Left ventricle myocardium inferior (tissue), 1 donor: ENCODE data around the gene EXO1. TPM values are rescaled to one million over a fixed set of nuclear protein-coding genes. Genes with fewer than 3 reads are reported as not detected.

Experiments used
- DNase-seq: peaks from one replicate; pipeline ENCODE4 v3.0.0-alpha.2; 2020
- H3K27ac ChIP-seq: fragments of 200-600 bp; replicated peaks from 2 replicates; pipeline ENCODE4 v1.8.0; 2021
- H3K27me3 ChIP-seq: fragments of 200-600 bp; 2 replicates; pipeline ENCODE4 v1.8.0; 2021; ENCODE audit warnings: low read depth
- H3K36me3 ChIP-seq: fragments of 200-600 bp; 2 replicates; pipeline ENCODE4 v1.8.0; 2021
- H3K4me1 ChIP-seq: fragments of 200-600 bp; 2 replicates; pipeline ENCODE4 v1.8.0; 2021
- H3K4me3 ChIP-seq: fragments of 200-600 bp; 2 replicates; pipeline ENCODE4 v1.8.0; 2021; ENCODE audit warnings: mild to moderate bottlenecking, moderate library complexity
- H3K9me3 ChIP-seq: fragments of 200-600 bp; replicated peaks from 2 replicates; pipeline ENCODE4 v1.8.0; 2021
- intact Hi-C: fragments of 100-400 bp; cut with micrococcal nuclease; formaldehyde crosslinking; loops from one replicate; pipeline ENCODE4 v1.11.0; 2022
- total RNA-seq: library from RNA; stranded (reverse); fragmentation: NEBNext Ultra II Directional; extraction: Animal tissue kit (Norgen Biotek cat#: 25700); gene quantifications from one replicate; pipeline ENCODE4 v1.2.1, GENCODE V29; 2021
- TF ChIP-seq, protein P1 (sequence below): fragments of 200-600 bp; IDR thresholded peaks from 2 replicates; pipeline ENCODE4 v1.8.0; 2021; ENCODE audit warnings: antibody characterized with exemption, mild to moderate bottlenecking, borderline replicate concordance
- donor health status: DM: no; HTN: yes; CAD: no; lungs with severe emphysema.

EXO1 gene
- total RNA-seq, 1 donor from 2014 or later: 0.44 TPM

DNA sequence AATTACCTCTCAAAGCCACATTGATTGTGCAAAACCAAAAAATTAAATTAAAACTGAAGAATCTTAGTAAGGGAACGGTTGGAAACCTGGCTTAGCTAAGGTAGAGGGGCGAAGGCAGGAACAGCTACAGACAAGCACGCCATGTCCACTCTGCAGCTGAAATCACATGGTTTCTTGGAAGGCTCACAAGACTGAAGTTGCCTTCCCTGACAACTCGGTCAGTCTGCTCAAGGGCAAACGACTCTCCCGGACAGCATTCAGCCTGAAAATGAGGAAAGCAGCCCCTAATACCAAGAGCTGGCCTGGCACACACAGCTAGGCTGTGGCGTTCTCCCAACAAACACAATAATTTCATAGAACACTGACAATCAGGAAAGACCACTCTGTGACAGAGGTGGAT is 86.9 kb downstream of the EXO1 start:
- no peaks in the 10 kb centered on the region for H3K27me3 ChIP-seq
- no peaks in the 10 kb centered on the region for H3K4me1 ChIP-seq
- no peaks in the 10 kb centered on the region for H3K36me3 ChIP-seq
- H3K27ac ChIP-seq: no peak overlapping the region
- peaks cover 15% of the 10 kb centered on the region for H3K9me3 ChIP-seq
- no peak for DNase-seq
- intact Hi-C loops: no loop called here
- TF ChIP-seq, protein P1, sequence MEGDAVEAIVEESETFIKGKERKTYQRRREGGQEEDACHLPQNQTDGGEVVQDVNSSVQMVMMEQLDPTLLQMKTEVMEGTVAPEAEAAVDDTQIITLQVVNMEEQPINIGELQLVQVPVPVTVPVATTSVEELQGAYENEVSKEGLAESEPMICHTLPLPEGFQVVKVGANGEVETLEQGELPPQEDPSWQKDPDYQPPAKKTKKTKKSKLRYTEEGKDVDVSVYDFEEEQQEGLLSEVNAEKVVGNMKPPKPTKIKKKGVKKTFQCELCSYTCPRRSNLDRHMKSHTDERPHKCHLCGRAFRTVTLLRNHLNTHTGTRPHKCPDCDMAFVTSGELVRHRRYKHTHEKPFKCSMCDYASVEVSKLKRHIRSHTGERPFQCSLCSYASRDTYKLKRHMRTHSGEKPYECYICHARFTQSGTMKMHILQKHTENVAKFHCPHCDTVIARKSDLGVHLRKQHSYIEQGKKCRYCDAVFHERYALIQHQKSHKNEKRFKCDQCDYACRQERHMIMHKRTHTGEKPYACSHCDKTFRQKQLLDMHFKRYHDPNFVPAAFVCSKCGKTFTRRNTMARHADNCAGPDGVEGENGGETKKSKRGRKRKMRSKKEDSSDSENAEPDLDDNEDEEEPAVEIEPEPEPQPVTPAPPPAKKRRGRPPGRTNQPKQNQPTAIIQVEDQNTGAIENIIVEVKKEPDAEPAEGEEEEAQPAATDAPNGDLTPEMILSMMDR: no peak
- no peak overlapping the region for H3K4me3 ChIP-seq

Other genes with a start within 250 kb of the EXO1 start
- gene CHML, start 207.8 kb upstream of the EXO1 start, total RNA-seq: 8.2 TPM
- gene OPN3, start 207.8 kb upstream of the EXO1 start, total RNA-seq: 6.1 TPM
- gene WDR64, start 195.9 kb upstream of the EXO1 start, total RNA-seq: not detected
- gene BECN2, start 109.6 kb downstream of the EXO1 start, total RNA-seq: not detected
- 0.19 TPM for gene MAP1LC3C, start 150.9 kb downstream of the EXO1 start, total RNA-seq